Activated T-cell treated with anti-CD3 and anti-CD28 coated beads for 24 hours (primary cell): Measurements from ENCODE around the gene MMP25.
A peak's percentile ranks its signal among the peaks of the same experiment; 100 is the strongest.

ENCODE experiments used
- DNase-seq: peaks from one replicate; pipeline ENCODE4 v3.0.0-alpha.2; 2020; ENCODE audit warnings: low read depth

Gene MMP25

GRCh38 chr16:3045758-3046640 is at the start of gene MMP25:
Gene MMP25 (plus strand): TSS chr16:3046561. CDS start chr16:3046918, 357 bp downstream.
- no peak for DNase-seq

- DNase-seq: no peak
Measured at GRCh38 chr16:2999929-3000328, 46.4 kb upstream of the MMP25 start.

GRCh38 chr16:3000540-3000939 is 45.8 kb upstream of the MMP25 start:
- DNase-seq: no peak

- no peak for DNase-seq
Measured at GRCh38 chr16:3001316-3001715, 45.0 kb upstream of the MMP25 start.

- peak; percentile 96 for DNase-seq
Measured at GRCh38 chr16:3003582-3004270, 42.6 kb upstream of the MMP25 start.

- no peak for DNase-seq
Measured at GRCh38 chr16:3004319-3004718, 42.0 kb upstream of the MMP25 start.

GRCh38 chr16:3004781-3005284 is 41.5 kb upstream of the MMP25 start:
- DNase-seq: no peak

- no peak for DNase-seq
Measured at GRCh38 chr16:3007059-3007956, 39.1 kb upstream of the MMP25 start.

GRCh38 chr16:3007957-3008689 is 38.2 kb upstream of the MMP25 start:
- DNase-seq: no peak

GRCh38 chr16:3008690-3009037 is 37.7 kb upstream of the MMP25 start:
- no peak for DNase-seq

GRCh38 chr16:3009568-3010390 is 36.6 kb upstream of the MMP25 start:
- no peak for DNase-seq

GRCh38 chr16:3010510-3010909 is 35.9 kb upstream of the MMP25 start:
- no peak for DNase-seq

GRCh38 chr16:3012246-3012645 is 34.1 kb upstream of the MMP25 start:
- DNase-seq: no peak

- no peak for DNase-seq
Measured at GRCh38 chr16:3012828-3013420, 33.4 kb upstream of the MMP25 start, which contains the start of gene CLDN9. Gene CLDN9 (plus strand): TSS chr16:3012923. CDS start chr16:3013363, 440 bp downstream.

- no peak for DNase-seq
Measured at GRCh38 chr16:3013491-3013951, 32.8 kb upstream of the MMP25 start.

GRCh38 chr16:3013998-3014690 is 32.2 kb upstream of the MMP25 start:
- no peak for DNase-seq

GRCh38 chr16:3014971-3015370 is 31.4 kb upstream of the MMP25 start:
- no peak for DNase-seq

- no peak for DNase-seq
Measured at GRCh38 chr16:3015865-3016521, 30.4 kb upstream of the MMP25 start.

- no peak for DNase-seq
Measured at GRCh38 chr16:3017344-3017743, 29.0 kb upstream of the MMP25 start.
